GM23248 (cell line): ENCODE measurements around the gene HSPA4L.

Source experiments
- EZH2 ChIP-seq: fragments of 200-600 bp; sonication (generic); IDR thresholded peaks from 2 replicates; pipeline ENCODE4 v1.6.1; 2018; ENCODE audit warnings: antibody characterized with exemption, mild to moderate bottlenecking; ENCODE audit not compliant: insufficient read depth, poor library complexity, severe bottlenecking
- EZH2phosphoT487 ChIP-seq: fragments of 200-600 bp; sonication (generic); IDR thresholded peaks from 2 replicates; pipeline ENCODE4 v1.6.1; 2018; ENCODE audit warnings: antibody characterized with exemption, moderate library complexity, mild to moderate bottlenecking, low read depth; ENCODE audit not compliant: insufficient read depth

DNA sequence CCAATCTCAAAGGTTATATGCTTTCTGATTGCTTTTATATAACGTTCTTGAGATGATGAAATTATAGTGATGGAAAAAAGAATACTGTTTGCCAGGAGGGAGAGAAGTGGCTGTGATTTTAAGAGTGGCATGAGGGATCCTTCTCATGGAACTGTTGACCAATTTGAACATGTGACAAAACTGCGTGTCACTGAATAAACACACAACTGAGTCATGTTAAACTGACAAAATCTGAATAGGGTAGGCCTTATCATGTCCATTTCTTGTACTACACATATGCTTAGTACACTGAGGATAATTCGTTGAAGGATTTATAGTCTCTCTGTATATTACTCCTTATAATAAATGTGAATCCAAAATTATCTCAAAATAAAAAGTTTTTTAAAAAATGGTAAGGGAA, 22.2 kb upstream of the HSPA4L start:
- TF ChIP-seq EZH2phosphoT487: no peak
- no peak for TF ChIP-seq EZH2
